ENCODE data around the gene CAMTA1. TPM values are rescaled to one million over a fixed set of nuclear protein-coding genes. Genes with fewer than 3 reads are reported as not detected.

CAMTA1 gene
- total and polyA plus RNA-seq, 4 donors, result 48.1 to 140 (median 52.3) TPM

DNA sequence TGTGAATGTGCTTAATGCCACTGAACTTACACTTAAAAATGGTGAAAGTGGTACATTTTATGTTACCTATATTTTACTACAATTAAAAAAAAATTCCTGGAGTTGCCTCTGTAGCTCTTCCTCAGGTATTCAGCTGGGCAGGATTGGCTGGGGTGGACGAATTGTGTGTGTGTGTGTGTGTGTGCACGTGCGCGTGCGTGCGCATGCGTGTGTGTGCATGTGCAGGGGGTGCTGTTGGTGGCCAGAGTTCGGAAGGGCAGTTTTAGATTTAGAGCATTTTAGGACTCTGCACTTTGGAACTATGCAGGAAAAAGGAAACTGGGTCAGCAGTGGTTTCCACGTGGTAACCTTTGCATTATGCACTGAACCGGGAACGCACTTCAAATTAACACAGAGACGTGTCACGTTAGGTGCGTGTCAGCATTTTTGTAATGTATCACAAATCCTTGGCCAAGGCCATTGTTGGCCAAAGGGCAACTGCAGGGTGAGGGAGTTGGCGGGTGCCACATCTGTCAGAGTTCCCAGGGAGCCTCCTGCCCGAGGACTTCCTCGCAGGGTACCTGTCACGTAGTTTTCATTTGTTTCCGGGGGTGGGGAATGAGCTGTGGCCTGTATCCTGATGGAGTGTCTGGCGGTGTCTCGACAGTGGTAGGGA is 312.8 kb downstream of the CAMTA1 start:
- DNase-seq, result no peak

GRCh38 chr1:7098641-7099040 is 313.4 kb downstream of the CAMTA1 start:
- Histone ChIP-seq H3K27me3 (ENCODE audit: control insufficient read depth in 3 of 3, insufficient read depth in 3 of 3, low read length in 2 of 3) (peaks cover 3 to 47% (median 6%) of the 10 kb centered on the region in 3 donors), H3K36me3 (ENCODE audit: control insufficient read depth in 4 of 4, insufficient read depth in 4 of 4, low read length in 4 of 4) (no peaks in the 10 kb centered on the region), H3K9me3 (ENCODE audit: control insufficient read depth in 4 of 4, insufficient read depth in 3 of 4, low read length in 3 of 4) (peaks cover 0 to 3% (median 2%) of the 10 kb centered on the region in 4 donors), H3K4me1 (ENCODE audit: control insufficient read depth in 5 of 5, insufficient read depth in 5 of 5, low read length in 5 of 5) (peaks cover 0 to 5% (median 0%) of the 10 kb centered on the region in 5 donors), H3K4me3 (no peak overlapping the region), H3K9ac (ENCODE audit: insufficient read depth in 1 of 2, low read length in 2 of 2) (no peak overlapping the region), H3K27ac (ENCODE audit: low read depth in 1 of 2, low read length in 1 of 2) (no peak overlapping the region)
- no peak for DNase-seq
- WGBS, 2 donors, result 80 to 88% methylated on average over 7 of the region's 7 CpGs
- no peak for TF ChIP-seq CTCF (IDR thresholded peaks at IDR 0.05; ENCODE audit: control extremely low read depth, extremely low read depth)
- no peak for ATAC-seq (ENCODE audit: insufficient read depth, low FRiP score)

More for the DNA sequence above, 312.8 kb downstream of the CAMTA1 start:
- 83 to 87% methylated on average over 21 of the region's 21 CpGs for WGBS, 2 donors
- H3K4me3 ChIP-seq, result no peak overlapping the region
- no peak for ATAC-seq (ENCODE audit: insufficient read depth, low FRiP score)
- H3K36me3 ChIP-seq (ENCODE audit: control insufficient read depth in 4 of 4, insufficient read depth in 4 of 4, low read length in 4 of 4), result no peaks in the 10 kb centered on the region
- no peaks in the 10 kb centered on the region for H3K9me3 ChIP-seq (ENCODE audit: control insufficient read depth in 4 of 4, insufficient read depth in 3 of 4, low read length in 3 of 4)
- no peak for TF ChIP-seq CTCF (IDR thresholded peaks at IDR 0.05; ENCODE audit: control extremely low read depth, extremely low read depth)
- H3K4me1 ChIP-seq (ENCODE audit: control insufficient read depth in 5 of 5, insufficient read depth in 5 of 5, low read length in 5 of 5), result no peaks in the 10 kb centered on the region
- H3K9ac ChIP-seq (ENCODE audit: insufficient read depth in 1 of 2, low read length in 2 of 2), result no peak overlapping the region
- no peak overlapping the region for H3K27ac ChIP-seq (ENCODE audit: low read depth in 1 of 2, low read length in 1 of 2)
- peaks cover 3 to 52% (median 5%) of the 10 kb centered on the region in 3 donors for H3K27me3 ChIP-seq (ENCODE audit: control insufficient read depth in 3 of 3, insufficient read depth in 3 of 3, low read length in 2 of 3)

DNA sequence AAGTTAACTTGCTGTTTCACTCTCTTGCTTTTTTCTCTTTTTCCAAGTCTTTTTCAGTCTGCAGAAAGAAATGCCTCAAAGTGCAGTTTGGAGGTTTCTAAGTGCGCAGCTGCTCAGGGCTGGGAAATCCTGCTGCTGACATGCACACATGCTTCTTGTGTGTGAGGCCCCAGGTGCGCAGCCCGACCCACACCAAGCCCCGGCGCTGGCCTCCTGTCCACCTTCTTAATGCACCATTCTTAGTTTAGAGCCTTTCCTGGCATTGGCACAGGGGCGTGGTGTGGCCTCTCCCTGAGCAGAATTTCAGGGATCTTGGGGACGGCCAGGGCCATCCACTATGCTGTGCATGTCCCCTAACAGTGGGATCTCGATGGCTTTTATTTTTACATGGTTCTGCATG is 315.2 kb downstream of the CAMTA1 start:
- peaks cover 0 to 5% (median 3%) of the 10 kb centered on the region in 4 donors for H3K9me3 ChIP-seq (ENCODE audit: control insufficient read depth in 4 of 4, insufficient read depth in 3 of 4, low read length in 3 of 4)
- no peak overlapping the region for H3K27ac ChIP-seq (ENCODE audit: low read depth in 1 of 2, low read length in 1 of 2)
- no peak for TF ChIP-seq CTCF (IDR thresholded peaks at IDR 0.05; ENCODE audit: control extremely low read depth, extremely low read depth)
- H3K4me1 ChIP-seq (ENCODE audit: control insufficient read depth in 5 of 5, insufficient read depth in 5 of 5, low read length in 5 of 5), result peaks cover 0 to 7% (median 0%) of the 10 kb centered on the region in 5 donors
- H3K9ac ChIP-seq (ENCODE audit: insufficient read depth in 1 of 2, low read length in 2 of 2), result no peak overlapping the region
- H3K27me3 ChIP-seq (ENCODE audit: control insufficient read depth in 3 of 3, insufficient read depth in 3 of 3, low read length in 2 of 3), result peaks cover 2 to 37% (median 7%) of the 10 kb centered on the region in 3 donors
- DNase-seq (no peak), ATAC-seq (ENCODE audit: insufficient read depth, low FRiP score) (no peak)
- WGBS, 2 donors, result 75 to 85% methylated on average over 8 of the region's 8 CpGs
- H3K4me3 ChIP-seq, result no peak overlapping the region
- no peaks in the 10 kb centered on the region for H3K36me3 ChIP-seq (ENCODE audit: control insufficient read depth in 4 of 4, insufficient read depth in 4 of 4, low read length in 4 of 4)

All from lung (tissue), 12 donors.